Measurements from ENCODE around the gene PRDM5.

GRCh38 chr4:120815361-120815760 is 107.2 kb downstream of the PRDM5 start:
- TF ChIP-seq ARNT (IDR thresholded peaks at IDR 0.05), result no peak
- TF ChIP-seq SP1 (IDR thresholded peaks at IDR 0.05), result no peak
- no peak for TF ChIP-seq TARDBP (IDR thresholded peaks at IDR 0.05)
- TF ChIP-seq BHLHE40 (IDR thresholded peaks at IDR 0.05; ENCODE audit: borderline replicate concordance), result no peak
- no peak for TF ChIP-seq PKNOX1 (IDR thresholded peaks at IDR 0.05)
- no peak for TF ChIP-seq NFRKB (IDR thresholded peaks at IDR 0.05)
- TF ChIP-seq FOXM1 (IDR thresholded peaks at IDR 0.05; ENCODE audit: borderline replicate concordance), result no peak
- no peak for TF ChIP-seq SUZ12 (IDR thresholded peaks at IDR 0.05)
- TF ChIP-seq LEF1 (IDR thresholded peaks at IDR 0.05; ENCODE audit: borderline replicate concordance), result no peak
- no peak for TF ChIP-seq ELF4 (IDR thresholded peaks at IDR 0.05)
- no peak for TF ChIP-seq FOXK2 (IDR thresholded peaks at IDR 0.05)
- TF ChIP-seq CTBP1 (IDR thresholded peaks at IDR 0.05; ENCODE audit: borderline replicate concordance), result no peak
